Measurements from ENCODE around the gene ZNF653.
A peak's percentile ranks its signal among the peaks of the same experiment; 100 is the strongest.
"Not testable (repeated sequence)": the region's sequence is repeated elsewhere in the genome, so short reads cannot be mapped to it uniquely, and the experiment has no call there.

The ZNF653 gene

DNA sequence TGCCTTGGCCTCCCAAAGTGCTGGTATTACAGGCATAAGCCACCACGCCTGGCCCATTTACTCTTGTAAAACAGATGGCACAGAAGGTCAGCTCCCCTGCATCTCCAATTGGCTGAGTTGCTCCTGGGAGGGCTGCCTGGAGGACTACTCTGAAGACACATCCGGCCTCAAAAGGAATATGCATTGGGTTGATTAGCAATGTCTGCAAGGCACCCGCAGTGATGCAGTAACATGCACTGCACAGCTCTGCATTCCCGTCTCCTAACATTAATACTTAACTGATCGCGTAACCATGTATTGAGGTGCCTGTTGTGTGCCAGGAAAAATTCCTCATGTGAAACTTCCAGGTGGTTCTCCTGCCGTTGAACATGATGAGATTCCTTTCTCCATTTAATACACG, 29.8 kb downstream of the ZNF653 start:
- no peak for DNase-seq (ENCODE audit: low read depth)
- H3K4me3 ChIP-seq (ENCODE audit: low read length): no peak overlapping the region
- TF ChIP-seq, protein P1, sequence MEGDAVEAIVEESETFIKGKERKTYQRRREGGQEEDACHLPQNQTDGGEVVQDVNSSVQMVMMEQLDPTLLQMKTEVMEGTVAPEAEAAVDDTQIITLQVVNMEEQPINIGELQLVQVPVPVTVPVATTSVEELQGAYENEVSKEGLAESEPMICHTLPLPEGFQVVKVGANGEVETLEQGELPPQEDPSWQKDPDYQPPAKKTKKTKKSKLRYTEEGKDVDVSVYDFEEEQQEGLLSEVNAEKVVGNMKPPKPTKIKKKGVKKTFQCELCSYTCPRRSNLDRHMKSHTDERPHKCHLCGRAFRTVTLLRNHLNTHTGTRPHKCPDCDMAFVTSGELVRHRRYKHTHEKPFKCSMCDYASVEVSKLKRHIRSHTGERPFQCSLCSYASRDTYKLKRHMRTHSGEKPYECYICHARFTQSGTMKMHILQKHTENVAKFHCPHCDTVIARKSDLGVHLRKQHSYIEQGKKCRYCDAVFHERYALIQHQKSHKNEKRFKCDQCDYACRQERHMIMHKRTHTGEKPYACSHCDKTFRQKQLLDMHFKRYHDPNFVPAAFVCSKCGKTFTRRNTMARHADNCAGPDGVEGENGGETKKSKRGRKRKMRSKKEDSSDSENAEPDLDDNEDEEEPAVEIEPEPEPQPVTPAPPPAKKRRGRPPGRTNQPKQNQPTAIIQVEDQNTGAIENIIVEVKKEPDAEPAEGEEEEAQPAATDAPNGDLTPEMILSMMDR (IDR thresholded peaks at IDR 0.05; ENCODE audit: insufficient read depth, low read depth, low read length, missing control alignments): no peak

DNA sequence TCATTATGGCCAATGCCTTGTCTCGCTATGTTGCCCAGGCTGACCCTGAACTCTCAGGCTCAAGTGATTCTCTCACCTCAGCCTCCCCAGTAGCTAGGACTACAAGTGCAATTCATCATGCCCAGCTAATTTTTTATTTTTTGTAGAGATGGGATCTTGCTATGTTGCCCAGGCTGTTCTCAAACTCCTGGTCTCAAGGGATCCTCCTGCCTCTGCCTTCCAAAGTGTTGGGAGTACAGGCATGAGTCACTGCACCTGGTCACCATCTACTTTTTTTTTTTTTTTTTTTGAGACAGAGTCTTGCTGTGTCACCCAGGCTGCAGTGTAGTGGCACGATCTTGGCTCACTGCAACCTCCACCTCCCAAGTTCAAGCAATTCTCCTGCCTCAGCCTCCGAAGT, 30.3 kb downstream of the ZNF653 start:
- DNase-seq (ENCODE audit: low read depth); H3K4me3 ChIP-seq (ENCODE audit: low read length): not testable (repeated sequence)

DNA sequence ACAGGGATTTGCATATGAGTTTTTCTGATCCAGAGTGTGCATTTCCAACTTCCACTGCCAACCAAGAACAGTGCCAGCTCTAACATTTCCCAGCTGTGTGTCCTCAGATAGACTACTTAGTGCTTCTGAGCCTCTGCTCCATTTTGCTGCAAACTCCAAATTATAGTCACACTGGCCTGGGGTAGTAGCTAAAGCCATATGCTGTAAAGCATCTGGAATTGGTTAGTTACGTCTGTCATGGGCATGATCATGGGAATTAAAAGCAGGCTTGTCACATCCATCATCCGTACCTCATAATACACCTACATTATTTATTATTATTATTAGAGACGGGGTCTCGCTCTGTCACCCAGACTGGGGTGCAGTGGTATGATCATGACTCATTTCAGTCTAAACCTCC, 31.9 kb downstream of the ZNF653 start:
- TF ChIP-seq, protein P1 (IDR thresholded peaks at IDR 0.05; ENCODE audit: insufficient read depth, low read depth, low read length, missing control alignments): no peak
- no peak overlapping the region for H3K4me3 ChIP-seq (ENCODE audit: low read length)
- DNase-seq (ENCODE audit: low read depth): no peak

DNA sequence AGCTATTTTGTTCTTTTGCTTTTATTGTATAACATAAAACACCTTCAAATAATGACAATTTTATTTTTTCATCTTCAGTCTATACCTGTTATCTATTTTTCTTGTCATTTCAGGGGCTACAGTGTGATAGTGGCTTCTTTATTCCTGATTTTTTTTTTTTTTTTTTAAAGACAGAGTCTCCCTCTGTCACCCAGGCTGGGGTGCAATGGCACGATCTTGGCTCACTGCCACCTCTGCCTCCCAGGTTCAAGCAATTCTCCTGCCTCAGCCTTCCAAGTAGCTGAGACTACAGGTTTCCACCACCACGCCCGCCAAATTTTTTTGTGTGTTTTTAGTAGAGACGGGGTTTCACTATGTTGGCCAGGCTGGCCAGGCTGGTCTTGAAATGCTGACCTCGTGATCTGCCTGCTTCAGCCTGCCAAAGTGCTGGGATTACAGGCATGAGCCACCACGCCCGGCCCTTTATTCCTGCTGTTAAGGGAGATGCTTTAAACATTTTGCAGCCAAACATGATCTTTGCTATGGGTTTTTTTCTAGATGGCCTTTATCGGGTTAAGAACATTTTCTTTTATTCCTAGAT, 37.3 kb downstream of the ZNF653 start:
- H3K4me3 ChIP-seq (ENCODE audit: low read length): not testable (repeated sequence)
- peak; percentile 38 for DNase-seq (ENCODE audit: low read depth)

DNA sequence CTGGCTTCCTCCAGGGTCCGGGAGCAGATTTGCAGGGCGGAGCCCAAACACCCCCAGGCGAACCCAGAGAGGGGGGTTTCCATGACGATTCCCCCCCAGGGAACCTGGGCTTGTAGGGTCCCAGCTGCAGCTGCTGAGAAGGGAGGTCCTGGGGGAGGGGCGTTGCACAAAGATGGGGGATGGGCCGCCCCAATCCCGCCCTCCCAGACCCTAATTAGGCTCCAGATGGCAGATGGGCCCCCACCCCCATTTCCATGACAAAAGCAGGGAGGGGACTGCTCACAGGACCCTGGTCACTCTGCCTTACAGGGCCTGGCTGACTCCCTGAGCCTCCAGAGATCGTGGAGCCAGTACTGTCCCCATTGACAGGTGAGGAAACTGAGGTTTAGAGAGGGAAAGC, 40.0 kb downstream of the ZNF653 start:
- no peak for DNase-seq (ENCODE audit: low read depth)
- TF ChIP-seq, protein P1 (IDR thresholded peaks at IDR 0.05; ENCODE audit: insufficient read depth, low read depth, low read length, missing control alignments): no peak

DNA sequence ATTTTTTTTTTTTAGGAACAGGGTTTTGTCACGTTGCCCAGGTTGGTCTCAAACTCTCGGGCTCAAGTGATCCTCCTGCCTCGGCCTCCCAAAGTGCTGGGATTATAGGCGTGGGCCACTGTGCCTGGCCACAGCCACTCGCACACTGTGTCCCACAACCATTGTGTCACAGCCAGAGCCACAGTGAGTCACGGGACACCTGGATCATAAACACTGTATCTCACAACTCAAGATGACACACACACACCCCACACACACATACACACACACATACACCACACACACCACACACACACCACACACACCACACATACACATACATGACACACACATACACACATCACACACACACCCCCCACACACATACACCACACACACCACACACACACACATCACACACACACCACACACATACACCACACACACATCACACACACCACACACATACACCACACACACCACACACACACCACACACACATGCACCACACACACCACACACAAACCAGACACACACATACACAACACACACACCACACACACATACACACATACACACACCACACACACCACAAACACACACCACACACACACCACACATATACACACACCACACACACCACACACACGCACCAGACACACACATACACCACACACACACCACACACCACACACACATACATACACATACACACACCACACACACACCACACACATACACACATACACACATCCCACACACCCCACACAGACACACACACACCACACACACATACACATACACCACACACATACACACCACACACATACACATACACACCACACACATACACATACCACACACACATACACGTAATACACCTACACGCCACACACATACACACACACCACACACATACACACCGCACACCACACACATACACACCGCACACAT, 41.0 kb downstream of the ZNF653 start:
- DNase-seq (ENCODE audit: low read depth): no peak
- TF ChIP-seq, protein P1 (IDR thresholded peaks at IDR 0.05; ENCODE audit: insufficient read depth, low read depth, low read length, missing control alignments): no peak
- H3K4me3 ChIP-seq (ENCODE audit: low read length): no peak overlapping the region

More for the DNA sequence above, 40.0 kb downstream of the ZNF653 start:
- H3K4me3 ChIP-seq (ENCODE audit: low read length): no peak overlapping the region

DNA sequence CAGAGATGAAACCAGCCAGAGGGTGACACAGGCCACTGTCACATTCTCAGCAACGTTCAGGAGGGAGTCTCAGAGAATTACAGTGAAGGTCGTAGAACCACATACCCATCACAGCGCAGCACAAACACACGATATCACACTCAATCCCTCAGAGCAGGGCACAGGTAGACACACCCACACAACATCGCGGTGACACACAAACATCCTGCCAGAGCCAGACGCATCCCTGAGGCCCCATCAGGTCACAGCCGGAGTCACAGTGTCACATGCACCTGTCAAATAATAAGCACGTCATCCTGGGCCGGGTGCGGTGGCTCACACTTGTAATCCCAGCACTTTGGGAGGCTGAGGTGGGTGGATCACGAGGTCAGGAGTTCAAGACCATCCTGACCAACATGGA, 42.2 kb downstream of the ZNF653 start:
- no peak overlapping the region for H3K4me3 ChIP-seq (ENCODE audit: low read length)
- TF ChIP-seq, protein P1 (IDR thresholded peaks at IDR 0.05; ENCODE audit: insufficient read depth, low read depth, low read length, missing control alignments): no peak
- DNase-seq (ENCODE audit: low read depth): no peak

DNA sequence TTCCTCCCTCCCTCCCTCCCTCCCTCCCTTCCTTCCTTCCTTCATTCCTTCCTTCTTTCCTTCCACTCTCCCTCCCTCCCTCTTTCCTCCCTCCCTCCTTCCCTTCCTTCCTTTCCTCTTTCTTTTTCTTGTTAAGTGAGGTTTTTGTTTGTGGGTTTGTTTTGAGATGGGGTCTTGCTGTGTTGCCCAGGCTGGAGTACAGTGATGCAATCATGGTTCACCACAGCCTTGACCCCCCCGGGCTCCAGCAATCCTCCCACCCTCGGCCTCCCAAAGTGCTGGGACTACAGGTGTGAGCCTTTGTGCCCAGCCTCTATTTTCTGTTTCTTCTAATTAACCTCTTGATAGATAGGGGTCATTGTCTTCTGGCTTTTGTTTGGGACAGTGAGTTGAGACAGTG, 44.2 kb downstream of the ZNF653 start:
- TF ChIP-seq, protein P1 (IDR thresholded peaks at IDR 0.05; ENCODE audit: insufficient read depth, low read depth, low read length, missing control alignments): no peak
- H3K4me3 ChIP-seq (ENCODE audit: low read length): no peak overlapping the region
- no peak for DNase-seq (ENCODE audit: low read depth)
